ENCODE data around the gene LMNB1.
"Not testable (repeated sequence)": the region's sequence is repeated elsewhere in the genome, so short reads cannot be mapped to it uniquely, and the experiment has no call there.

LMNB1 gene

DNA sequence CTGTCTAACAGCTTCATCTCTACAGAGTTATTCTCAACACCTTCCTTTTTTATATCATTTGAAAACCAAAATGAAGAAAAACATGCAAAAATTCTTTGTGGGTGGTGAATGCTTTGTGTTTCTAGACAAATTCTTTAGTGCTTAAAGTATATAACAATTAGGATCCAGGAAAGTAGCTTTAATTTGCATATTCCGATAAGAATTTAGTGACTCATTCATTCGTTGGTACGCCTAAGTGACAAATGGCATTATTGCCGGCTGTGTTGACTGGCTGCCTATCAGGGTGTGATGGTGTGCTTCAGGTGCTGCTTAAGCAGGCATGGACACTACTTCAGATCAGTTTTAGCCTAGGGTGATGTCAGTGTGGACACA is 35.2 kb downstream of the LMNB1 start:
- no peak overlapping the region for H2AFZ ChIP-seq (ENCODE audit: low read length)
- H3K36me3 ChIP-seq (ENCODE audit: insufficient read depth, low read length) = peaks cover 78% of the 10 kb centered on the region
- no peaks in the 10 kb centered on the region for H3K9me3 ChIP-seq (ENCODE audit: insufficient read depth, low read depth, low read length)
- peaks cover 3% of the 10 kb centered on the region for H3K4me1 ChIP-seq (ENCODE audit: insufficient read depth, low read length, poor library complexity, severe bottlenecking)
- no peak for TF ChIP-seq EZH2phosphoT487 (IDR thresholded peaks at IDR 0.05; ENCODE audit: borderline replicate concordance)
- TF ChIP-seq, protein P1, sequence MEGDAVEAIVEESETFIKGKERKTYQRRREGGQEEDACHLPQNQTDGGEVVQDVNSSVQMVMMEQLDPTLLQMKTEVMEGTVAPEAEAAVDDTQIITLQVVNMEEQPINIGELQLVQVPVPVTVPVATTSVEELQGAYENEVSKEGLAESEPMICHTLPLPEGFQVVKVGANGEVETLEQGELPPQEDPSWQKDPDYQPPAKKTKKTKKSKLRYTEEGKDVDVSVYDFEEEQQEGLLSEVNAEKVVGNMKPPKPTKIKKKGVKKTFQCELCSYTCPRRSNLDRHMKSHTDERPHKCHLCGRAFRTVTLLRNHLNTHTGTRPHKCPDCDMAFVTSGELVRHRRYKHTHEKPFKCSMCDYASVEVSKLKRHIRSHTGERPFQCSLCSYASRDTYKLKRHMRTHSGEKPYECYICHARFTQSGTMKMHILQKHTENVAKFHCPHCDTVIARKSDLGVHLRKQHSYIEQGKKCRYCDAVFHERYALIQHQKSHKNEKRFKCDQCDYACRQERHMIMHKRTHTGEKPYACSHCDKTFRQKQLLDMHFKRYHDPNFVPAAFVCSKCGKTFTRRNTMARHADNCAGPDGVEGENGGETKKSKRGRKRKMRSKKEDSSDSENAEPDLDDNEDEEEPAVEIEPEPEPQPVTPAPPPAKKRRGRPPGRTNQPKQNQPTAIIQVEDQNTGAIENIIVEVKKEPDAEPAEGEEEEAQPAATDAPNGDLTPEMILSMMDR (conservative IDR thresholded peaks at IDR 0.05; ENCODE audit: low read length) = no peak
- H3K27me3 ChIP-seq (ENCODE audit: insufficient read depth, low read length, poor library complexity, severe bottlenecking) = no peaks in the 10 kb centered on the region
- H3K4me2 ChIP-seq (ENCODE audit: low read depth, low read length, poor library complexity, severe bottlenecking) = no peak overlapping the region
- H3K9ac ChIP-seq (ENCODE audit: low read depth, low read length, poor library complexity, severe bottlenecking) = no peak overlapping the region
- H3K79me2 ChIP-seq (ENCODE audit: insufficient read depth, low read length) = peaks cover 65% of the 10 kb centered on the region
- H4K20me1 ChIP-seq (ENCODE audit: insufficient read depth, low read length, poor library complexity, severe bottlenecking) = peaks cover 40% of the 10 kb centered on the region
- H3K9me2 ChIP-seq (replicated peaks; ENCODE audit: low read depth, low read length) = no peaks in the 10 kb centered on the region
- H3K4me3 ChIP-seq (ENCODE audit: low read length, poor library complexity, severe bottlenecking) = no peak overlapping the region
- no peaks in the 10 kb centered on the region for H3F3A ChIP-seq (ENCODE audit: low read depth)

DNA sequence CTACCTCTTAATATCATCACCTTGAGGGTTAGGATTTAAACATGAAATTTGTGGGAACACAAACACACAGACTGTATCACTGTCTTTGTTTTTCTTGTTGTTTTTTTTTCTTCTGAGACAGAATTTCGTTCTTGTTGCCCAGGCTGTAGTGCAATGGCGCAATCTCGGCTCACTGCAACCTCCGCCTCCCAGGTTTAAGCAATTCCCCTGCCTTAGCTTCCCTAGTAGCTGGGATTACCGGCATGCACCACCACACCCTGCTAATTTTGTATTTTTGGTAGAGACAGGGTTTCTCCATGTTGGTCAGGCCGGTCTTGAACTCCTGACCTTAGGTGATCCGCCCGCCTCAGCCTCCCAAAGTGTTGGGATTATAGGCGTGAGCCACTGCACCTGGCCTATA is 36.9 kb downstream of the LMNB1 start:
- H3K4me1 ChIP-seq (ENCODE audit: insufficient read depth, low read length, poor library complexity, severe bottlenecking); H3K27me3 ChIP-seq (ENCODE audit: insufficient read depth, low read length, poor library complexity, severe bottlenecking); H3K4me2 ChIP-seq (ENCODE audit: low read depth, low read length, poor library complexity, severe bottlenecking); H3K9me2 ChIP-seq (replicated peaks; ENCODE audit: low read depth, low read length); H3F3A ChIP-seq (ENCODE audit: low read depth); H3K4me3 ChIP-seq (ENCODE audit: low read length, poor library complexity, severe bottlenecking); H3K9me3 ChIP-seq (ENCODE audit: insufficient read depth, low read depth, low read length); H3K9ac ChIP-seq (ENCODE audit: low read depth, low read length, poor library complexity, severe bottlenecking); H2AFZ ChIP-seq (ENCODE audit: low read length): not testable (repeated sequence)
- Histone ChIP-seq H4K20me1 (ENCODE audit: insufficient read depth, low read length, poor library complexity, severe bottlenecking) (peaks cover 50% of the 10 kb centered on the region), H3K36me3 (ENCODE audit: insufficient read depth, low read length) (peaks cover 88% of the 10 kb centered on the region), H3K79me2 (ENCODE audit: insufficient read depth, low read length) (peaks cover 57% of the 10 kb centered on the region)

DNA sequence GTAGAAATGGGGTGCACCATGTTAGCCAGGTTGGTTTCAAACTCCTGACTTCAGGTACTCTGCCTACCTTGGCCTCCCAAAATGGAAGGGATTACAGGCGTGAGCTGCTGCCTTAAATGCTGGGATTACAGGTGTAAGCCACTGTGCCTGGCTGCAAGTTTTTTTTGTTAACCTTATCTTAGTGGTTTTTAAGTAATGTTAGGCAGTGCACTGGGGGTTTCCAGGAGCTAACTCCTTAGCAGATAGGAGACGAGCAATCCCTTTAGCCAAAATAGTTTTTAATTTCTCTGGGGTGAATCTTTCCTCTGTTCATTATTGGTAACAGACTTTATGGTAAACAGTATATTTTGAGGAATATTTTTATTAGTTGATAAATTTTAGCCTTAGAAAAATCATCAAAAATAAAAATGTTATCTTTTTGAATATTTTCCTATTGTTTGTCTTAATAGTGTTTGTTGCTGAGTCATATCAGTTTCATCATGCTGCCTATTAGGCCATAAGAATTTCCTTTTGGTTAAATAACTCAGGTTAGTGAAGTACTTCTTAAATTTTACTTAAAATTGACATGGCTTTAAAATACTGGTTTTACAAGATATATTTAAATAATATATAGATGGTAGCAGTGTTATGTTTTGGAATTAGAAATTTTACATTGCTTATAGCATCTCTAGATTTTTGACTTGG is 37.9 kb downstream of the LMNB1 start:
- peaks cover 44% of the 10 kb centered on the region for H4K20me1 ChIP-seq (ENCODE audit: insufficient read depth, low read length, poor library complexity, severe bottlenecking)
- no peak overlapping the region for H3K9ac ChIP-seq (ENCODE audit: low read depth, low read length, poor library complexity, severe bottlenecking)
- H3K4me1 ChIP-seq (ENCODE audit: insufficient read depth, low read length, poor library complexity, severe bottlenecking) = no peaks in the 10 kb centered on the region
- H2AFZ ChIP-seq (ENCODE audit: low read length) = no peak overlapping the region
- TF ChIP-seq EZH2phosphoT487 (IDR thresholded peaks at IDR 0.05; ENCODE audit: borderline replicate concordance) = no peak
- TF ChIP-seq, protein P1 (conservative IDR thresholded peaks at IDR 0.05; ENCODE audit: low read length) = no peak
- H3K4me3 ChIP-seq (ENCODE audit: low read length, poor library complexity, severe bottlenecking) = no peak overlapping the region
- no peaks in the 10 kb centered on the region for H3K9me3 ChIP-seq (ENCODE audit: insufficient read depth, low read depth, low read length)
- no peak overlapping the region for H3K4me2 ChIP-seq (ENCODE audit: low read depth, low read length, poor library complexity, severe bottlenecking)
- H3K9me2 ChIP-seq (replicated peaks; ENCODE audit: low read depth, low read length) = no peaks in the 10 kb centered on the region
- H3K27me3 ChIP-seq (ENCODE audit: insufficient read depth, low read length, poor library complexity, severe bottlenecking) = no peaks in the 10 kb centered on the region
- H3K36me3 ChIP-seq (ENCODE audit: insufficient read depth, low read length) = peaks cover 85% of the 10 kb centered on the region
- H3F3A ChIP-seq (ENCODE audit: low read depth) = no peaks in the 10 kb centered on the region
- peaks cover 47% of the 10 kb centered on the region for H3K79me2 ChIP-seq (ENCODE audit: insufficient read depth, low read length)

DNA sequence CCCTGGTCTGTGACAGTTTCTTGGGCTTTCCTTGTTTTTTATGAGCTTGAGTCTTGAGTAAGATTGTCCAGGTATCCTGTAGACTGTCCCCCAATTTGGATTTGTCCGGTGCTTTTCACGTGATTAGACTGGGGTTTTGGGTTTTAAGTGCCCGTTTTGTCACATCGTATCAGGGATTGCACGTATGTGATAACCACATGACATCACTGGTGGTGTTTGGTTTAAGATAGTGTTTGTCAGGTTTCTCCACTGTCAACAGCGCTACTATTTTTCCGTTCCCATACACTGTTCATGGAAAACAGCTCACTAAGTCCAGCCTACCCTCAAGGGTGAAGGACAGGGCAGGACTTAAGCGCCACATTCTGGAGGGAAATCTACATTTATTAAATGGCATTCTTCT is 39.7 kb downstream of the LMNB1 start:
- H3K79me2 ChIP-seq (ENCODE audit: insufficient read depth, low read length) = peaks cover 34% of the 10 kb centered on the region

More for the DNA sequence above, 39.7 kb downstream of the LMNB1 start:
- H2AFZ ChIP-seq (ENCODE audit: low read length) = no peak overlapping the region
- no peak overlapping the region for H3K9ac ChIP-seq (ENCODE audit: low read depth, low read length, poor library complexity, severe bottlenecking)
- H3K9me2 ChIP-seq (replicated peaks; ENCODE audit: low read depth, low read length) = no peaks in the 10 kb centered on the region
- H3K4me2 ChIP-seq (ENCODE audit: low read depth, low read length, poor library complexity, severe bottlenecking) = no peak overlapping the region
- H3K4me1 ChIP-seq (ENCODE audit: insufficient read depth, low read length, poor library complexity, severe bottlenecking) = no peaks in the 10 kb centered on the region
- peaks cover 84% of the 10 kb centered on the region for H3K36me3 ChIP-seq (ENCODE audit: insufficient read depth, low read length)
- no peaks in the 10 kb centered on the region for H3K27me3 ChIP-seq (ENCODE audit: insufficient read depth, low read length, poor library complexity, severe bottlenecking)
- H3F3A ChIP-seq (ENCODE audit: low read depth) = no peaks in the 10 kb centered on the region
- H3K4me3 ChIP-seq (ENCODE audit: low read length, poor library complexity, severe bottlenecking) = no peak overlapping the region
- TF ChIP-seq EZH2phosphoT487 (IDR thresholded peaks at IDR 0.05; ENCODE audit: borderline replicate concordance) = no peak
- TF ChIP-seq, protein P1 (conservative IDR thresholded peaks at IDR 0.05; ENCODE audit: low read length) = no peak
- H3K9me3 ChIP-seq (ENCODE audit: insufficient read depth, low read depth, low read length) = no peaks in the 10 kb centered on the region
- H4K20me1 ChIP-seq (ENCODE audit: insufficient read depth, low read length, poor library complexity, severe bottlenecking) = peaks cover 29% of the 10 kb centered on the region

Measured in Loucy (cell line).